GM19395 (cell line): ENCODE data around the gene PATE2.

Experiments used
- ATAC-seq: cut with Tn5 transposase; IDR thresholded peaks from one replicate; pipeline ENCODE4 v1.9.1; 2021; ENCODE audit warnings: mild to moderate bottlenecking, moderate library complexity; ENCODE audit not compliant: unreplicated experiment

PATE2 gene

DNA sequence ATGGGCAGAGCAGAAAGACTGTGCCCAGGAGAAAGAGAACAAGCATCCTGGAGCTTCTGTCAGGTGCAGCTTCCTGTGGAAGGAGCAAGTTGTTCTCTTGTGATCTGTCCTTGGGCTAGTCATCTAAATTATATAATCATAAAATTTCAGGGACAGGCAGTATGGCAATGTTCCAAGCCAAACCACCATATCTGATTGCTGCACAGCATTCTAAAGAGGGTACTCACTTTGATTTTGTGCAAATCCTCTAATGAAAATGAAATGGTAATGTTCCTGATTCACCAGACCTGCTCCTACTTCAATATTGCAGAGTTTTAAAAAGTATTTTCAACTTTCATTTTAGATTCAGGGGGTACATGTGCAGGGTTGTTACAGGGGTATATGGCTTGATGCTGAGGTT is at the start of gene PATE2:
PATE2 (minus strand) TSS at position 101 of the 400 bp plus-strand sequence; CDS start at position 46, 55 bp downstream.
- no peak for ATAC-seq

DNA sequence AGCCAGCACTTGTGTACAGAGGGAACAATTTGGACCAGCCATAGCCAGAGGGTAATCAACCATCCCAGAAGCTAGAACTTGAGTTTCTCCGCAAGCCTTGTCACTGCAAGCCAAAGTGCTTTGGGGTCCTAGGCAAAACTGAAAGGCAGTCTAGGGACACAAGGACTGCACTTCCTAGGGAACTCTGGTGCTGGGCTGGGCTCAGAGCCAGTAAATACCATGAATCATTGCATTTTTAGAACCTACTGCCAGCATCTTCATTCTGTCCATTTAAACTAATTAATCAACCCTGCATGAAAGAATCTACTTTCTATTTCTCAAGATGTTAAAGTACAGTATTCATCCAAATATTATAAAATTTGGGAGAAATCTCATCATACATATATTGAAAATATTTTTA is 29.3 kb upstream of the PATE2 start:
- ATAC-seq = no peak

DNA sequence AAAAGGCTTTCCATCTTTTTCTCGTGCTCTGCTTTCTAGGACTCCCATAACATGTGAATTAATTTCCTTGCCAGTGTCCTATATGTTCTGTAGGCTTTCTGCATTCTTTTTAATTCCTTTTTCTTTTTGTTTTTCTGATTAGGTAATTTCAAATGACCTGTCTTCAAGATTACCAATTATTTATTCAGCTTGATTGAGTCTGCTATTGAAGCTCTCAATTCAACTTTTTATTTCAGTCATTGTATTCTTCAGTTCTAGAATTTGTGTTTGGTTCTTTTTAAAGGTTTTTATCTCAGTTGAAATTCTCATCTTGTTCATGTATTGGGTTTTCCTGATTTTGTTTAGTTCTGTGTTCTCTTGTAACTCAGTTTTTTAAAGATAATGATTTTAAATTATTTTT is 23.8 kb upstream of the PATE2 start:
- ATAC-seq = no peak

DNA sequence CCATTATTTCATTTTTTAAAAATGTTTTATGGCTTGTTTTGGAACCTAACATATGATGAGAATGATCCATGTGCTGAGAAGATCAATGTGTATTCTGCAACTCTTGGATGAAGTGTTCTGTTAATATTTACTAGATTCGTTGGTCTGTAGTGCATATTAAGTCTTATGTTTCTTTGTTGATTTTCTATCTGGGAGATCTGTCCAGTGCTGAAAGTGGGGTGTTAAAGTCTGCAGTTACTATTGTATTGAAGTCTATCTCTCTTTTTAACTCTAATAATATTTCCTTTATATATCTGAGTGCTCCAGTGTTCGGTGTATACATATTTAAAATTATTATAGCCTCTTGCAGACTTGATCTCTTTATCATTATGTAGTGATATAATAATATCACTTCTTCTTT is 21.2 kb upstream of the PATE2 start:
- ATAC-seq = no peak

DNA sequence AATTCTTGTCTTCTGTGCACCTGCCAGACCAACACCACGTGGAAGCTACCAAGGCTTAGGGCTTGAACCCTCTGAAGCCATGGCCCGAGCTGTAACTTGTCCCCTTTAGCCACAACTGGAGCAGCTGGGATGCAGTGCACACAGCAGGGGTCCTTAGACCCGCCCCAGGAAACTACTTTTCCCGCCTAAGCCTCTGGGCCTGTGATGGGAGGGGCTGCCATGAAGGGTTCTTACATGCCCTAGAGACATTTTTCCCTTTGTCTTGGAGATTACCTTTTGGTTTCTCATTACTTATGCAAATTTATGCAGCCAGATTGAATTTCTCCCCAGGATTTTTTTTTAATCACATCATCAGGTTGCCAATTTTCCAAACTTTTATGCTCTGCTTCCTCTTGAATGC is 19.0 kb upstream of the PATE2 start:
- ATAC-seq = no peak

DNA sequence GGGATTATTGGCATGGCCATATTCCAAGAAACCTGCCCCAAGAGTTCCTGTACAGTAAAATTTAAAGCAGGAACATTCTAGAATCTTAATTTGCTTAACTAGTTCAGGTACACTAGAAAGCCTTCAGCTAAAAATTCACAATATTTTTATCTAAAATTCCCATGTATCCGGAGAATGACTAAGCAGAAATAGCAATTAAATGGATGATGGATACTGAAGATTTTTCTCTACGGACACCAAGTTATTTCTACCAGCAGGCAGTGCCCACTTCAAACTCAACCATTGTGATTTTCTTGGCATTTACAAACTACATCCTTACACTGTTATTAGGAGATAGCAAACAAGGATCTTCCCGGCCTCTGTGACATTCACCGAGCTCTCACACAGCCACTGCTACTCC is 12.2 kb upstream of the PATE2 start:
- no peak for ATAC-seq

DNA sequence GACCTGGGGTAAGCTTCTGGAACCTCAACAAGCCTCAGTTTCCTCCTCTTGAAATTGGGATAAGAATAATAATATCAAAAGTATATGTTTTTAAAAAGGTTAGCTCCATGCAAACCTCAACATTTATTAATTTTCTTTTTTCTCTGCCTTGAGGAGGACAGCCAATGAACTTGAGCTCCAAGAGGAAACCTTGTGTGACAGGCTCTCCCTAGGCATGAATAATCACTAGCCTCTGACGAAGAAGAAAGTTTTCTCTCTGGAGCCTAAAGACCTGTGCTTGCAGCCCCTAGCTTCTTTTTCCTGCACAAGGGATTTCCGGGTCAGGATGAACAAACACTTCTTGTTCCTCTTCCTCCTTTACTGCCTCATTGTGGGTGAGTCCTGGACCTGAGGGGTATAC is 9.2 kb upstream of the PATE2 start, which contains the start of gene PATE3:
PATE3 (plus strand) TSS at position 301 of the 400 bp plus-strand sequence; CDS start at position 326, 25 bp downstream.
- no peak for ATAC-seq

DNA sequence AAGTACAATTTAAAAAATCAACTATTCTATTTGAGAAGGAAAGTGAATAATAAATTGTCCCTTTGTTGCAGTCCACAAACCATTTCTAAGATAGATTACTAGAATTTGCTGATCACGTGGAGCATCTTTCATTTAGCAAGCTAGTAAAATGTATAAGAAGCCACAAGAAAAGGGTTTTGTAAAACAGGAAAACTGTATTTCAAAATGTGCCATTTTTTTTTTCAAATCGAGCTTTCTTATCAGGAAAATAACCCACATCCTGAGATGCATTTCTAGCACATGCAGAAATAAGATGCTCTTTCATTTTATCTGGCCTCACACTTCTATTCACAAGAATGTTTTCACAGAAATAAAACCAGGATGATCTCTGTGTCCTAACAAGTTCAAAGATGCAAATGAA is 6.0 kb upstream of the PATE2 start:
- no peak for ATAC-seq

DNA sequence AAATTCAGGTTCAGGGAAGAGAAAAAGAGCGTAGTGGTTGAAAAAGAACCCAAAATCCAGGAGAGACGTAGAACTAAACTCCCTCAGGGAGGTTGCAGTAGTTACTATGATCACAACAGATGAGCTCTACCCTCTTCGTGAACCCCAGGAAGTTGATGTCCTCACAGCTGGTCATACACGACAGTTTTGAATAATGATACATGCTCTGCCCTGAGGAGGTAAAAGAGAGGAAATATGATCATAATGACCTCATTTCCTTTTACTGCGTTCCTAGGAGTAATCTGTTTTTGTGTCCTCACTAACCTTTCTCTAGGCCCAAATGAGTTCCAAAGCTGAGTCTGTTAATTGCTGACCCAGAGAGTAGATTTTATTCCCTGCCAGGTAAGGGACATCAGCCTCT is 1.3 kb downstream of the PATE2 start:
- no peak for ATAC-seq

DNA sequence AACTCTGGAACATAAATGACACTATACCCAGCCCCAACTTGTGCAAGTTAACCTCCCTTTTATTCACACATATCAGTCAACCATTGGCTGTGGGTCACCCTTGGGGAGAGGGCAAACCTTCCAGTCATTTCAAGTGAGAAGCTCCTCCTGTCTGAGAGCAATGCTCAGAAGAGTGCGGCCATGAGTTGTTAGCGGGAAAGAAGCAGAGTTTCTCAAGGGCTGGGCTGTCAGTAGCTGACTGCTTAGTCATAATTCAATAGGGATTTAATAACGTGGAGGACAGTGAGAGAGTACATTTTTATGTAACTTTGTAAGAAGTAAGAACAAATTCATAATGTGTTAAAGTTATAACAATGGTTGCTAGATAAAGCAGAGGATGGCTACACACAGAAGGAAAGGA is 5.1 kb downstream of the PATE2 start:
- ATAC-seq = no peak

DNA sequence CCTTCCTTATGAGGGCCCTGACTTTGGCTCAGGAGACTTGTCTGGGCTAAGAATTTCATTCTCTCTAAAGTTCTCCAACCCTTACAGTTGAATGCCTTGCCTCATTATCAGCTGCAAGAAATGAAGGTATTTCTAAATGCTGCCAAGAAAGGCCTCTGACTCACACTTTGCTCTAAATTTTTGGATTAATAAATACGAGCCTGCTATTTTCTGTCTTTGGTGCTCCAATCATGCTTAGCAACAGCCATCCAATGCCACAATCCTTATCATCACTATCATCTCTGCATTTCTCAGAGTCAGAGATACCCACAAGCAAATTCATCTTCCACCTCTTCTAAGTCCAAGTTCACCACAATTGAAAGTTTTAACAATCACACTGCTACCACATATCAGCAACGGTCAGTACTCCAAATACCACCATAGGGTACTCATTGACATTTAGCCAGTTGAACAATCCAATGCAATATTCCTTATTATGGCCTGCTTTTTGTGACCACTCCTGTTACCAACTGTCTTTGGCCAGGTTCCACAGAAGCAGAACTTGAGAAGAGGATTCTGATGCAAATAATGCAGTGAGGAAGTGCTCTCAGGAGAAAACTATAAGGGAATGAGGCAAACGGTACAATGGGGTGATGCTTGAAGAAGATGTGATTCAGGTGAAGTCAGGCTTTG is 5.7 kb downstream of the PATE2 start:
- no peak for ATAC-seq

DNA sequence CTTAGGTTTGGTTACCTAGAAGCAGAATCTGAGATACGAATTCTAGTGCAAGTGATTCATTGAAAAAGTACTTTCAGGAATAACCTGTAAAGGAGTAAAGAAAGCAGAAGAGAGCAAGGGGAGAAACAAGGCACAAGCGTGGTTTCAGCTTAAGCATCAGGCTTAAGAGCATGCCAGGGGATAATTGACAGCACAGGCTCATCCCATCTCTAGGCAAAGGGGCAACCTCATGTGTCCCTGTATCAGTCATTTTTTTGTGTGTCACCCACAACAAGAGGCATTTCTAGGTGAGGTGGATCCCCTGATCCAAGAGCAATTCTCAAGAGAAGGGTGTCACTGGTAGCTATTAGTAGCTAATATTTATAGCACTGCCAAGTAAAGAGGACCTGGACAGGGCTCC is 8.0 kb downstream of the PATE2 start:
- ATAC-seq = no peak

DNA sequence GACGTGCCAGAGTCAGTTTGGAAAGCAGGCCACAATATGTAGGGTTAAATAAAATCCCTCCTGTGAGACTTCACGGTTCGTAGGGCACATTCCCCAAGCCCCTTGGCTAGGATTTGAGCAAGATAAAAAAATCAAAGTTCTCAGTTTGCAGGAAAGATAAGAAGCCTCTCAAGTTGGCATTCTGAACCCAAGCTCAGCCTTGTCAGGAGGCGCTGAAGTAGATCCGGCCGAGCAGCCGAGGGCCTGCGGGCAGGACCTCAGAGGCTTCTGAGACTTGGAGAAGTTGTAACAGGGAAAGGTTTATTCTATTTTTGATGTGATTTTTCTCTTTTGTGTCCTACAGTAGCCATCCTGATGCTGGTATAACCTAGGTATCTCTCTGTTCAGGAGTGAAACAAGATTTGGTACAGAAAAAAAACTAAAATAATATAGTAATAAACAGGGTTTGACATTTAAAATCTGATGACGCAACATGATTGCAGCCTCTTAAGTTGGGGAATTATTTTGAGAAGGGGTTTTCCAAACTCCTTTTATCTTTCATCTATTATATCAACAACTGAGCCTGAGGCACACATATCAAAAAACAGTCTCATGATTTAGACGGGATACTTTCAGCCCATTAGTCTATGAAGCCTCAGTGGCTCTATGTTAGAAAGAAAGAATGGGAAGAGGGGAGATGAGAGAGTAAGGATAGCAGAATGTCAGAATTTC is 10.1 kb downstream of the PATE2 start:
- no peak for ATAC-seq

DNA sequence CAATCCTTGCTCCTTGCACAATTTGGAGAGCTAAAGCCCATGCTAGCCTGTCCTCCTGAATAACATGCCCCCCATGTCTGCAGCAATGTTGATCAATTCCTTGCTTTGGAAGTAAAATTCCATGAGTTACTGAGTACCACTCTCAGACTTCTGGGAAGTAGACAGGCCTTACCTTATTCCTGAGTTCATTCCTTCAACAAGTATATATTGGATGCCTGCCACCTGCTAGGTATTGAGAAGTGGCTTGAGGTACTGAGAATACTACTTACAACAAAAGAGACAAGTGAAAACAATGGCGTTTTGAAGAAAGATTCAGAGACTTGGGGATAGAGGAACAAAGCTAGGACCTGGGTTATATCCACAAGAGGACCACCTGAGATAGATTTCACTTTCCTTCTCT is 12.4 kb downstream of the PATE2 start:
- no peak for ATAC-seq

DNA sequence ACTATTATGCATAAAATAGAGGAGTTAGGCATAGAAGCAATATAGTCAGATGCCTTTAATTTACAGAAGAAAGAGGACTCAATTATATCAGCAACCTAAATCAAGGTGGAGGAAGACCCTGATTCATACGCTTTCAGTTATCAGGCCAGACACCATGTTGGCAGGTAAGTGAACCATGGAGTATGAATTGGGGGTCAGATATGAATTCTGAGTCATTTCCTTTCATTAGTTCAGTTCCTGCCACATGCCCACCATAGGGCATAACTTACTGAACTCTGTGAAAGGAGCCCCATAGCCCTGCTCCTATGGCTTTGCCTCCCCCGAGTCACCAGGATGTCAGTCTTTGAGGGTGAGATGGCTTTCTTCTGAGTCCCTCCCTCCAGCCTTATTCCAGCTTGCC is 15.1 kb downstream of the PATE2 start:
- ATAC-seq = no peak

DNA sequence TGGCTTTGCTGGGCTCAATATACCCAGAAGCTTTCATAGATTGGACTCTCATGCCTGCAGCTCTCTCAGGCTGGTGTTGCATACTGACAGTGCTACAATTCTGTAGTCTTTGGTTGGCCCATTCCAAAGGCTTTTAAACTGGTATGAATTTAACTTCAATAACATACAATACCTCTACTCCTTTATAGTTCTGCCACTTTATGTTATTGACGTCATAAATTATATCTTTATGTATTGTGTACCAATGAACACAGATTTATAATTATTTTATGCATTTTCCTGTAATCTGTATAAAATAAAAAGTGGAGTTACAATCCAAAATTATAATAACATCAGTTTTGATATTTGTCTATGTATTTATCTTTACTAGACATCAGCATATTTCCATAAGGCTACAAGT is 16.2 kb downstream of the PATE2 start:
- no peak for ATAC-seq

DNA sequence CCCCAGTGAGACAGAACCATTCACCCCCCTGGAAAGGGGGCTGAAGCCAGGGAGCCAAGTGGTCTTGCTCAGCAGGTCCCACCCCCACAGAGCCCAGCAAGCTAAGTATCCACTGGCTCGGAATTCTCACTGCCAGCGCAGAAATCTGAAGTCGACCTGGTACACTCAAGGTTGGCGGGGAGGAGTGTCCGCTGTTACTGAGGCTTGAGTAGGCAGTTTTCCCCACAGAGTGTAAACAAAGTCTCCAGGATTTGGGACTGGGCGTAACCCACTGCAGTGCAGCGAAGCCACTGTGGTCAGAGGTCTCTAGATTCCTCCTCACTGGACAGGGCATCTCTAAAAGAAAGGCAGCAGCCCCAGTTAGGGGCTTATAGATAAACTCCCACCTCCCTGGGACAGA is 22.6 kb downstream of the PATE2 start:
- ATAC-seq = no peak

DNA sequence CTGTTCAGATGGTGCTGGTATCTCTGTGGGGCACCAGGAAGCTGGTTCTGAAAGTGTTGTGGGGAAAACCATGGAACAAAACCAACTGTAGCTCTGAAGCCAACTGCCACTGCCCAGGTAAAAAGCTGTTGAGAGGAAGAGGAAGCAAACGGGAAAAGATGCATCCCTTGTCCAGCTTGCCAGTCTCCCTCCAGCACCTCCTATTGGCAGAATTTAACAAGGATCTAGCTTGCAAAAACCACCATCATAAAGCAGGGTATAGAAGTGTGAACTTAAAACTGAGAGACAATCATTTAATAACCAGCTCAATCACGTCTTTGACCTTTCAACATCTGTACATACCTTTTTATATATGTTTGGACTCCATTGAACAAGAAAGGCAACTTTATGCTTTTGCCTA is 28.0 kb downstream of the PATE2 start:
- ATAC-seq = no peak

DNA sequence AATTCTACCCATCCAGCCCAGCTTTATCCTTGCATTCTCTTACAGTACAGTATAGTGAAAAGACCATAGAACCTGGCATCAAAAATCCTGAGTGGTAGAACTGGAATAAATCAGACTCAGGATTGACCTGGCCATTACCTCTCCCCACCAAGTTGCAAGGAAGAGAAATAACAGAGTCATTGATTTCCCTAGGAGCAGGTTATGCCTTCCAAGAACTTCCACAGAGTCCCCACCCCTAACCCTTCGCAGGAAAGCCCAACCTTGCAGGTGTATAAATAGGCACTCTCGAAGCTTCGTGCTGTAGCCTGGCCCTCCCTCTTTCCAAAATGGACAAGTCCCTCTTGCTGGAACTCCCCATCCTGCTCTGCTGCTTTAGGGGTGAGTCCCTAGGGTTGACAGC is 32.6 kb downstream of the PATE2 start, which contains the start of gene PATE1:
PATE1 (plus strand) TSS at position 301 of the 400 bp plus-strand sequence; CDS start at position 327, 26 bp downstream.
- no peak for ATAC-seq

DNA sequence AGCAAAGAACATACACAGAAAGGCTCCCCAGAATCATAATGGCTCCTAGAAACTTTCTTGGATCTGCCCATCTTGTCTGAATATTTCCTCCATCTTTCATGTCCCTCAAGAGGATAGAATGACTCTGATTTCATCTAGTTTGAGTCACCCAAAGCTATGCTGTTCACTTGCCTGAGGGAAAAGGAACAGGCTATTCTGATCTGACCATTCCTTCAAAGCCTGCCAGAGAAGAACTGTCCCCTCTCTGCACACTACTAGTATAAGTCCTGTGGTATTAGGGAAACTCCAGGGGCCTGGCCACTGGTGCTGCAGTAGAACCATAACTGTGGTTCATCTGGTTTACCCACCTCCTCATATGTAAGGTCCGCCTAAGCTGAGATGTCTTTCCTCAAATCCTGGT is 34.9 kb downstream of the PATE2 start:
- ATAC-seq = no peak

DNA sequence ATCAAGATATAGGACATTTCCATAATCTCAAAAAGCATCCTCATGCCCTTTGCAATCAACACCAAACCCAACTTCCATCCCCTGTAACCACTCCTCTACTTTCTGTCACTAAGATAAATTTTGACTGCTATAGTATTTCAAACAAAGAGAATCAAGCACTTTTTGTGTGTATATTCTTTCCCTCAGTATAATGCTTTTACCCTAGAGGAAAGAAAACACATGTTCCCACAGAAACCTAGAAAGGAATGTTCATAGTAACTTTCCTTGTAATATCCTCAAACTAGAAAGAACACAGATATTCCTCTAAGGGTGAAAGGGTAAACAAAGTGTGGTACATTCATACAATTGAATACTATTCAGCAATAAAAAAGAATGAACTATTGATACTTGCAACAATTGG is 38.0 kb downstream of the PATE2 start:
- no peak for ATAC-seq

DNA sequence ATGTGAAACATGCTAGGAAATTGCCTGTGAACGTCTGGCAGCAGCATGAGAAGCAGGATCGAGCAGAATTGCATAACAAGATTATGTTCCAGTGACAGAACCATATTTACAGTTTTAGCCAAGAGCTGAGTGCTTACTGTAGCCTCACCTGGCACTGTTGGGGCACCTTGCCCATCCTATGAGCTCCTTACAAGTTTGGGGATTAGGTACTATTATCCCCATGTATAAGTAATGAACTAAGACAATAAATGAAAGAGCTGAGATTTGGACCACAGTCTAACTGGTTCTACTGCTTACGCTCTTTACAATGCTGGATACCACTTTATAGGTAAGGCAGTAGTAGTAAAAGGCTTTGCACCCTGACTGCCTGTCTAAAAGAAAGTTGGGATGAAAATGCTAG is 49.7 kb downstream of the PATE2 start:
- no peak for ATAC-seq
